Measurements from ENCODE around the gene MRPL55.

DNA sequence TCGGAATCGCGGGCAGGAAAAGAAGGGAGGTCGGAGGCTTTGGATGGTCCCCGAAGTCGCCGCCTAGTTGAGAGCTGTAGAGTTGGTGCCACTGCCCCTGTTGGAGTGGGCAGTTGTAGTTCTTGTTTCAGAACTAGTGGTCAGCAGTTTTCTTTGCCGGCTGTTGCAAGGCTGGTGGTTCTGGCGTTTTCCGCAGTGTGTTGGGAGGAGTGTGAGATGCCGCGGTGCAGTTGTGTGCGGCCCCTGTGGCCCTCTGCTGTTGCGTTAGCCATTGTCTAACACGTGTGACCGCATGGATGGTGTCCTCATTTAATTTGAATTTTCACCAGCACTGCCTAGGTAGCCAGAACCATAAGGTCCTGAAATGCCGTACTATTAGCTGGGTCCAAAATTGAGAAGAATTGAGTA, 25.2 kb downstream of the MRPL55 start:
- TF ChIP-seq, protein P1, sequence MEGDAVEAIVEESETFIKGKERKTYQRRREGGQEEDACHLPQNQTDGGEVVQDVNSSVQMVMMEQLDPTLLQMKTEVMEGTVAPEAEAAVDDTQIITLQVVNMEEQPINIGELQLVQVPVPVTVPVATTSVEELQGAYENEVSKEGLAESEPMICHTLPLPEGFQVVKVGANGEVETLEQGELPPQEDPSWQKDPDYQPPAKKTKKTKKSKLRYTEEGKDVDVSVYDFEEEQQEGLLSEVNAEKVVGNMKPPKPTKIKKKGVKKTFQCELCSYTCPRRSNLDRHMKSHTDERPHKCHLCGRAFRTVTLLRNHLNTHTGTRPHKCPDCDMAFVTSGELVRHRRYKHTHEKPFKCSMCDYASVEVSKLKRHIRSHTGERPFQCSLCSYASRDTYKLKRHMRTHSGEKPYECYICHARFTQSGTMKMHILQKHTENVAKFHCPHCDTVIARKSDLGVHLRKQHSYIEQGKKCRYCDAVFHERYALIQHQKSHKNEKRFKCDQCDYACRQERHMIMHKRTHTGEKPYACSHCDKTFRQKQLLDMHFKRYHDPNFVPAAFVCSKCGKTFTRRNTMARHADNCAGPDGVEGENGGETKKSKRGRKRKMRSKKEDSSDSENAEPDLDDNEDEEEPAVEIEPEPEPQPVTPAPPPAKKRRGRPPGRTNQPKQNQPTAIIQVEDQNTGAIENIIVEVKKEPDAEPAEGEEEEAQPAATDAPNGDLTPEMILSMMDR (IDR thresholded peaks at IDR 0.05): peak in 1 of 5 experiments; percentile 2
- peak in 1 of 2 donors; percentile 22 for TF ChIP-seq POLR2A (IDR thresholded peaks at IDR 0.05)
- TF ChIP-seq EP300 (IDR thresholded peaks at IDR 0.05): peak in 1 of 2 donors; percentile 62

Data from tibial nerve (tissue), 4 donors.